HG02884 (cell line): ENCODE results near the gene PTPRZ1.

Source experiments
- ATAC-seq: cut with Tn5 transposase; IDR thresholded peaks from one replicate; pipeline ENCODE4 v1.9.1; 2021; ENCODE audit warnings: mild to moderate bottlenecking, moderate library complexity; ENCODE audit not compliant: unreplicated experiment

PTPRZ1 gene

GRCh38 chr7:121953164-121953563 is 80.2 kb downstream of the PTPRZ1 start:
- no peak for ATAC-seq

- no peak for ATAC-seq
Observed at GRCh38 chr7:121953601-121954000, 80.6 kb downstream of the PTPRZ1 start.

- ATAC-seq, result no peak
Observed at GRCh38 chr7:121954803-121955202, 81.8 kb downstream of the PTPRZ1 start.

GRCh38 chr7:121957626-121958025 is 84.7 kb downstream of the PTPRZ1 start:
- ATAC-seq, result no peak

- no peak for ATAC-seq
Observed at GRCh38 chr7:121960678-121961077, 87.7 kb downstream of the PTPRZ1 start.

GRCh38 chr7:121961089-121961867 is 88.3 kb downstream of the PTPRZ1 start:
- ATAC-seq, result no peak

- no peak for ATAC-seq
Observed at GRCh38 chr7:121966276-121966934, 93.4 kb downstream of the PTPRZ1 start.

GRCh38 chr7:121966935-121967332 is 94.0 kb downstream of the PTPRZ1 start:
- no peak for ATAC-seq

GRCh38 chr7:121985476-121986030 is 112.6 kb downstream of the PTPRZ1 start:
- no peak for ATAC-seq

- no peak for ATAC-seq
Observed at GRCh38 chr7:121992068-121992467, 119.1 kb downstream of the PTPRZ1 start.

GRCh38 chr7:121994625-121995410 is 121.9 kb downstream of the PTPRZ1 start:
- peak; percentile 99 for ATAC-seq

- ATAC-seq, result no peak
Observed at GRCh38 chr7:122006687-122007086, 133.7 kb downstream of the PTPRZ1 start.

GRCh38 chr7:122010116-122010515 is 137.2 kb downstream of the PTPRZ1 start:
- no peak for ATAC-seq

GRCh38 chr7:122013065-122013464 is 140.1 kb downstream of the PTPRZ1 start:
- ATAC-seq, result peak; percentile 55

GRCh38 chr7:122013630-122014029 is 140.7 kb downstream of the PTPRZ1 start:
- no peak for ATAC-seq

GRCh38 chr7:122014697-122015096 is 141.7 kb downstream of the PTPRZ1 start:
- no peak for ATAC-seq

- no peak for ATAC-seq
Observed at GRCh38 chr7:122018032-122018431, 145.1 kb downstream of the PTPRZ1 start.

GRCh38 chr7:122027058-122027457 is 154.1 kb downstream of the PTPRZ1 start:
- ATAC-seq, result no peak

- no peak for ATAC-seq
Observed at GRCh38 chr7:122033641-122034040, 160.7 kb downstream of the PTPRZ1 start.

GRCh38 chr7:122035876-122036275 is 162.9 kb downstream of the PTPRZ1 start:
- ATAC-seq, result no peak

GRCh38 chr7:122038134-122038533 is 165.2 kb downstream of the PTPRZ1 start:
- ATAC-seq, result no peak
